ENCODE results near the gene PLA2G12A. TPM values are rescaled to one million over a fixed set of nuclear protein-coding genes. Genes with fewer than 3 reads are reported as not detected.
A peak's percentile ranks its signal among the peaks of the same experiment; 100 is the strongest.

The PLA2G12A gene
- polyA plus RNA-seq, 2 of the 4 experiments (the other 2 are of a cell fraction), result 9.8 to 39.3 TPM

GRCh38 chr4:109701566-109702410 lies 28.1 kb downstream of the PLA2G12A start:
- POLR2A ChIA-PET, result interaction anchor here (0.5 to 1.2 kb wide), 2 partner anchors 113 to 1069 kb away, joined by 3 to 5 read pairs; no protein-coding TSS in a partner anchor

GRCh38 chr4:109699553-109700225 lies 30.2 kb downstream of the PLA2G12A start:
- ChIA-PET POLR2A (no interaction called here), CTCF (interaction anchor here (0.8 to 2.6 kb wide), 2 partner anchors 9 to 266 kb away, joined by 3 to 10 read pairs; partner anchors contain the start of gene SEC24B)
- FAIRE-seq (no peak), DNase-seq (ENCODE audit: low read depth in 1 of 2, low spot score in 1 of 2) (no peak), ATAC-seq (no peak)
- no peaks in the 10 kb centered on the region for H3K9me3 ChIP-seq
- WGBS (ENCODE audit: missing lambda C conversion rate), result 93% methylated on average over 8 of the region's 8 CpGs
- H3K4me2 ChIP-seq, result no peak overlapping the region
- H3K4me3 ChIP-seq, result no peak overlapping the region
- peaks cover 16% of the 10 kb centered on the region for H3K4me1 ChIP-seq
- TF ChIP-seq CHD4 (IDR thresholded peaks at IDR 0.05; ENCODE audit: borderline replicate concordance), result no peak
- TF ChIP-seq CTCF (IDR thresholded peaks at IDR 0.05), result no peak
- no peak for TF ChIP-seq HOXB13 (CRISPR knock-in tag; IDR thresholded peaks at IDR 0.05; ENCODE audit: low read depth)
- no peak for TF ChIP-seq BHLHE40 (IDR thresholded peaks at IDR 0.05; ENCODE audit: low read depth, low read length)
- TF ChIP-seq ELK1 (IDR thresholded peaks at IDR 0.05; ENCODE audit: low read depth, low read length), result no peak
- no peak for TF ChIP-seq MAZ (IDR thresholded peaks at IDR 0.05; ENCODE audit: borderline replicate concordance, low read depth, low read length)
- TF ChIP-seq RAD21 (conservative IDR thresholded peaks at IDR 0.05 in 1 of 2, IDR thresholded peaks at IDR 0.05 in 1 of 2), result no peak
- no peak for TF ChIP-seq NPAS2 (CRISPR knock-in tag; IDR thresholded peaks at IDR 0.05; ENCODE audit: borderline replicate concordance)
- no peak for TF ChIP-seq REST (IDR thresholded peaks at IDR 0.05)
- no peak for TF ChIP-seq MAFK (IDR thresholded peaks at IDR 0.05; ENCODE audit: partially characterized antibody)
- H3K27ac ChIP-seq, result no peak overlapping the region

More at GRCh38 chr4:109701566-109702410, 28.1 kb downstream of the PLA2G12A start:
- no peak for DNase-seq (ENCODE audit: low read depth in 1 of 2, low spot score in 1 of 2)
- H3K4me2 ChIP-seq, result peak overlapping the region; percentile 85
- no peak for ATAC-seq
- TF ChIP-seq GATA3 (IDR thresholded peaks at IDR 0.05; ENCODE audit: borderline replicate concordance) (no peak), RNF2 (IDR thresholded peaks at IDR 0.05; ENCODE audit: borderline replicate concordance, low read depth) (no peak), RARB (CRISPR knock-in tag; IDR thresholded peaks at IDR 0.05) (no peak), HMGXB4 (CRISPR knock-in tag; IDR thresholded peaks at IDR 0.05; ENCODE audit: borderline replicate concordance) (no peak), RAD21 (conservative IDR thresholded peaks at IDR 0.05 in 1 of 2, IDR thresholded peaks at IDR 0.05 in 1 of 2) (no peak)
- WGBS (ENCODE audit: missing lambda C conversion rate), result 77% methylated on average over 21 of the region's 21 CpGs
- H3K4me3 ChIP-seq, result peak overlapping the region; percentile 66
- H3K4me1 ChIP-seq, result peaks cover 16% of the 10 kb centered on the region
- FAIRE-seq, result no peak
- peak overlapping the region; percentile 78 to 97 for H3K27ac ChIP-seq
- CTCF ChIA-PET, result interaction anchor here (0.6 to 2.6 kb wide), 6 partner anchors 11 to 268 kb away, joined by 3 to 10 read pairs (median 4); partner anchors contain the start of gene SEC24B
- H3K9me3 ChIP-seq, result no peaks in the 10 kb centered on the region

Measured in A549 (cell line).